Fibroblast of villous mesenchyme (primary cell): ENCODE measurements around the gene PSMD6. TPM values are rescaled to one million over a fixed set of nuclear protein-coding genes. Genes with fewer than 3 reads are reported as not detected.
A peak's percentile ranks its signal among the peaks of the same experiment; 100 is the strongest.

Source experiments
- DNase-seq: peaks from one replicate; pipeline ENCODE4 v3.0.0-alpha.2; 2010; ENCODE audit warnings: low read depth
- H3K4me3 ChIP-seq: 2 replicates; pipeline ENCODE4 v1.5.1; 2011; ENCODE audit warnings: low read depth, mild to moderate bottlenecking, low read length
- total RNA-seq: library from RNA; depleted of rRNA; stranded (reverse); fragments of >200 nt; gene quantifications from 2 replicates; pipeline ENCODE4 v1.2.3, GENCODE V29; 2012
- TF ChIP-seq, protein P1 (sequence below): IDR thresholded peaks from 2 replicates; pipeline ENCODE4 v1.5.1; 2012; ENCODE audit warnings: low read depth, mild to moderate bottlenecking, low read length; ENCODE audit not compliant: insufficient read depth

Gene PSMD6
- 101 TPM in 2 replicates for total RNA-seq

DNA sequence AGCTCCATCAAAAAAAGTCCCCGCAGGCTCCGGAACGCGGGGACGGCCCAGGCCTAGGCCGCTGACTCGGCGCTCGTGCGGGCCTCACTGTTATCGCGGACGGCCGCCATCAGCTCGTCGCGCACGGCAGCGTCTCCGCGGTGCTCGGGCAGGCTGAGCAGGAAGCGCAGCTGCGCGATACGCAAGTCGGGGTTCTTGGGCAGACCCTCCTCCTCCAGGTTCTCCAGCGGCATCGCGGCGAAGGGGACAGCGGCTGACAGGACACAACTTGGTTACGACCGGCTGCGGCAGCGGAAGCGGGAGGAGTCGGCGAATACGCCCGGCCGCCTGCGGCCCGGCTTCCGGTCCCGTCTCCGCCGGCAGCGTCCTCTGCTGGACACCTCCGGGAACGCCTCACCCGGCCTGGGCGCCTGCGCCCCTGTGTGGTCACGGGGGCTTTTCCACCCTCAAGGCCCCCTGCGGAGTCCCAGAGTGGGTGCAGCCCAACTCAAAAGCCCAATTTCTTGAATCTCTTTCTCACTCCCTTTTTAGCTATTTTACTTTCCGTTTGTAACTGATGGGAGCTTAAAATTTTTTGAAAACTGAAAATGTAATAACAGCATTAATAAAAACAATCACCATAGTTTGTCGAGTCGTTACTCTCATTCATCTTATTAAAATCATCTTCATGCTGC, at the start of gene PSMD6:
Gene PSMD6, minus strand, starts transcription at position 308 of the 674 bp plus-strand sequence. Its CDS starts 75 bp downstream, at position 233.
- DNase-seq = peak; percentile 84
- TF ChIP-seq, protein P1, sequence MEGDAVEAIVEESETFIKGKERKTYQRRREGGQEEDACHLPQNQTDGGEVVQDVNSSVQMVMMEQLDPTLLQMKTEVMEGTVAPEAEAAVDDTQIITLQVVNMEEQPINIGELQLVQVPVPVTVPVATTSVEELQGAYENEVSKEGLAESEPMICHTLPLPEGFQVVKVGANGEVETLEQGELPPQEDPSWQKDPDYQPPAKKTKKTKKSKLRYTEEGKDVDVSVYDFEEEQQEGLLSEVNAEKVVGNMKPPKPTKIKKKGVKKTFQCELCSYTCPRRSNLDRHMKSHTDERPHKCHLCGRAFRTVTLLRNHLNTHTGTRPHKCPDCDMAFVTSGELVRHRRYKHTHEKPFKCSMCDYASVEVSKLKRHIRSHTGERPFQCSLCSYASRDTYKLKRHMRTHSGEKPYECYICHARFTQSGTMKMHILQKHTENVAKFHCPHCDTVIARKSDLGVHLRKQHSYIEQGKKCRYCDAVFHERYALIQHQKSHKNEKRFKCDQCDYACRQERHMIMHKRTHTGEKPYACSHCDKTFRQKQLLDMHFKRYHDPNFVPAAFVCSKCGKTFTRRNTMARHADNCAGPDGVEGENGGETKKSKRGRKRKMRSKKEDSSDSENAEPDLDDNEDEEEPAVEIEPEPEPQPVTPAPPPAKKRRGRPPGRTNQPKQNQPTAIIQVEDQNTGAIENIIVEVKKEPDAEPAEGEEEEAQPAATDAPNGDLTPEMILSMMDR = peak; percentile 97
- H3K4me3 ChIP-seq = peak within 1 kb of the TSS; percentile 91

DNA sequence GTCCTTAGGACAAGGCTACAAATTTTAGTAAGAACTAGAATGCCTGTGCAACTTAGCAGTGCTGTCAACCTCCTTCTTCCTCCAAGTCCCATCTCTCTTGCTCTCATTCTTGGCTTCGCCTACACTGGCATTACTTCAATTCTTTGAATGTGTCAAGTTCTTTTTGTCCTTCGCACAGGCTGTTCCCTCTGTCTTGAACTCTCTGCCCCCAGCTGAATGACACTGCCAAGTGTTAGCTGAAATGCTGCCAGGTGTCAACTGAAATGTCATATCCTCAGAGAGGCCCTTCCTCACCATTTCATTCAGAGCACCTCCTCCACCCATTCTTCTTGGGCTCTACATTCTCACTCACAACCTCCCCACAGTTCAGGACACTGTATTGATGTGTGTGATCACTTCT, 48.8 kb upstream of the PSMD6 start:
- H3K4me3 ChIP-seq = no peak overlapping the region
- no peak for DNase-seq

DNA sequence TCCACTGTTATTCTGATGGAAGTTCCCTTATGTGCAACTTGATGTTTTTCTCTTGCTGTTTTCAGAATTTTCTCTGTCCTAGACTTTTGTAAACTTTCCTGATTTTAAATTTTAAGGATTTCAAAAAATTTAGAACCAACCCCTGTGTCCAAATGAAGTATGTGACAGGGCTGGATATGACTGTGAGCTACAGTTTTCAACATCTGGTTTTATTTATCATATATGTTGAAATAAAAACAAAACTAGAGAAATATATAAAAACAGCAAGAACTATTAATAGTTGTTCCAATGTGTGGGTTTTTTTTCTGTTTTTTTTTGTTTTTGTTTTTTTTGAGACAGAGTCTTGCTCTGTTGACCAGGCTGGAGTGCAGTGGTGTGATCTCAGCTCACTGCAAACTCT, 47.4 kb upstream of the PSMD6 start:
- TF ChIP-seq, protein P1 = no peak
- no peak overlapping the region for H3K4me3 ChIP-seq
- no peak for DNase-seq

More for the DNA sequence above, 48.8 kb upstream of the PSMD6 start:
- TF ChIP-seq, protein P1 = no peak

DNA sequence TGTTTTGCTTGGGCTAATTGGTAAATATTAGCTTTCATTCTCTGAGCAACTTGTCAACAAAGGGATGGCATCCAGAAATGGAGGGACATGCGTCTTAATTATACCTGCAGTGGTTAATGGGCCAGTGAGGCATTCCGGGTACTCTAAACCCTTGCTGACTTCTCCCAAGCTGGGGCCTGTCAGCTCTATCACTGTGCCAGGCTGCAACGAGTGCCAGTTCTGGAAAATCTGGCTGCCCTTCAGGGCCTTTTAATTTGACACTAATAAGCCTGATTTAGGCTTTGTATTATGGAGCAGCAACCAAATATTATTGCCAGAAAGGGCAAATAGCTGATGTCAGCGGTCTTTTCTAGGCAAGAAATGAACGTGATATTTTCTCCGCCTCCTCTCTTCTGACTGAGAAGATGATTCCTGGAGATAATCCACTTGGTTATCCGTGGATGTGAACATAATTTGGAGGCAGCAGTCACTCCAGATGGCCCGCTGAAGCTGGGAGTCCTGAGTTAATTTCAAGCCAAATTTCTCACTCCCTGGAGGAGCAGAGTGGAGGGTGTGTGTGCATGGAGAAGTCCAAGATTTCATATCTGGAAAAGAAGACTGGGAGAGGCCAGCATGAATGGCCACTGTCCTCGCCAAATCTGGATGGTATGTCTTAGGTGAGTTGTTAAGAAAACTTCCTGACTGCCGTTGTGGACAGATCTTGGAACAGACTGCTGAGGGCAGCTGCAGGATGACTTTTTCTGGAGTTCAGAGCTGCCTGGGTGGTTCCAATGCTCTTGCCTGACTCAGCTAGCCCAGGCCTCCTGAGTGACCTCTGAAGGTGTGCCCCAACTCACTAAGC, 44.4 kb upstream of the PSMD6 start:
- TF ChIP-seq, protein P1 = no peak
- DNase-seq = no peak
- no peak overlapping the region for H3K4me3 ChIP-seq

DNA sequence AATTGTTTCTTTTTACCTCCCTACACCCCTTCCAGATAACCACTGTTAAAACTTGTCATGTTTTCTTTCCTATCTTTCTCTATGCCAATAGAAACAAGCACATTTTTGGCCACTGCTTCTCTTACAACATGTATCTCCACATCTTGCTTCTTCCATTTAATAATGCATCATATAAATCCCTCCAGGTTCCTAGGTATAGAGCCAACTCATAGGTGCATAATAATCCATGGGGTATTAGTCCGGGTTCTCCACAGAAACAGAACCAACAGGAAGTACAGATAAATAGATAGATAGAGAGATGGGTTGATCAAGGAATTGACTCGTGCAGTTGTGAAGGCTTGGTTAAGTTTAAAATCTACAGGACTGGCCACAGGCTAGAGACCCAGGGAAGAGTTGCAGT, 41.5 kb upstream of the PSMD6 start:
- no peak overlapping the region for H3K4me3 ChIP-seq

DNA sequence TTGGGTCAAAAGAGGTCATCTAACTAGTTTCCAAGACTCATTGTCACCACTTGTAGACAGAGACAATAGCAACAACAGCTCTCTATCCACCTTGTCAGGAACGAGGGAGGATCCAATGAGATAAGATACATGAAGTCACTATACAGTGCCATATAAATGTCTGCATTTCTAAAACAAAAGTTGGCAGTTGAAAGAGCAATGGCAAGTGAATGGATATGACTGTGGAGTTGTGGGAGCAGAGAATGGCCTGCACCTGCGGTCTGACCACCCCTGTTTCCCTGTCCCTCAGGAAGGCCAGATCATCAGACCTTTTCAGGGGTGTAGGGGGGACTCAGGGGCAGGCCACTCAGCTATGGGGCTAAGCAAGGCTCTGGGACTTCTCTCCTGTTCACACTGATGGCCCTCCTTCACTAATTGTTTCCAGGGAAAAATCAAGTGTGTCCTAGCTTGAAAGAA, 40.7 kb upstream of the PSMD6 start:
- DNase-seq = no peak
- TF ChIP-seq, protein P1 = no peak
- no peak overlapping the region for H3K4me3 ChIP-seq

More for the DNA sequence above, 41.5 kb upstream of the PSMD6 start:
- TF ChIP-seq, protein P1 = no peak
- DNase-seq = no peak
